Activated B cell treated with CpG ODN at 0.5 μM for 24 hours (primary cell): ENCODE results near the gene RPS28. TPM values are rescaled to one million over a fixed set of nuclear protein-coding genes. Genes with fewer than 3 reads are reported as not detected.

Experiments
- ATAC-seq: fragments of 200-7000 bp; cut with Tn5 transposase; one replicate; pipeline ENCODE4 v1.10.0; 2021; ENCODE audit warnings: low read depth, mild to moderate bottlenecking, moderate library complexity
- CTCF ChIA-PET: fragments of 350-600 bp; sonication (Branson Sonifier 250); formaldehyde crosslinking; loops from one replicate; lab custom pipeline; 2021; ENCODE audit warnings: antibody characterized with exemption; lab: Charles Lee
- POLR2A ChIA-PET: fragments of 350-600 bp; sonication (Branson Sonifier 250); formaldehyde crosslinking; loops from one replicate; lab custom pipeline; 2021; ENCODE audit warnings: antibody characterized with exemption; lab: Charles Lee
- DNase-seq: peaks from one replicate; pipeline ENCODE4 v3.0.0; 2022
- H3K27ac Mint-ChIP-seq: one replicate; pipeline ENCODE4 v1.8.0; 2020; ENCODE audit warnings: mixed read lengths
- H3K27me3 Mint-ChIP-seq: one replicate; pipeline ENCODE4 v1.8.0; 2021; ENCODE audit warnings: mixed read lengths
- H3K36me3 Mint-ChIP-seq: one replicate; pipeline ENCODE4 v1.8.0; 2021; ENCODE audit warnings: low read depth, mixed read lengths
- H3K4me1 Mint-ChIP-seq: one replicate; pipeline ENCODE4 v1.8.0; 2021; ENCODE audit warnings: mixed read lengths
- H3K4me3 Mint-ChIP-seq: one replicate; pipeline ENCODE4 v1.8.0; 2020; ENCODE audit warnings: mild to moderate bottlenecking, mixed read lengths
- H3K9me3 Mint-ChIP-seq: one replicate; pipeline ENCODE4 v1.8.0; 2020; ENCODE audit warnings: mixed read lengths
- CTCF ChIP-seq: fragments of 200-600 bp; IDR thresholded peaks from one replicate; pipeline ENCODE4 v1.8.0; 2022; ENCODE audit warnings: antibody characterized with exemption, mild to moderate bottlenecking
- intact Hi-C: fragments of 100-400 bp; cut with micrococcal nuclease; formaldehyde crosslinking; loops from one replicate; pipeline ENCODE4 v1.15.1; 2024
- total RNA-seq: library from RNA; stranded (reverse); gene quantifications from 2 replicates; pipeline ENCODE4 v1.2.3, GENCODE V29; 2022

The RPS28 gene
- total RNA-seq, 1 donor from 2014 or later = 3,149 TPM

- no peaks in the 10 kb centered on the region for H3K9me3 Mint-ChIP-seq
- H3K27me3 Mint-ChIP-seq = peaks cover 5% of the 10 kb centered on the region
- H3K27ac Mint-ChIP-seq = no peak overlapping the region
- H3K36me3 Mint-ChIP-seq = peaks cover 36% of the 10 kb centered on the region
- peaks cover 37% of the 10 kb centered on the region for H3K4me1 Mint-ChIP-seq
- no peak for ATAC-seq
- intact Hi-C loops = loop anchor here (10.0 kb wide), 1 partner anchor 58 kb away; no protein-coding TSS in a partner anchor
- peak overlapping the region; percentile 98 for H3K4me3 Mint-ChIP-seq
- no peak for DNase-seq
- no peak for TF ChIP-seq CTCF
- ChIA-PET CTCF (no interaction called here), POLR2A (interaction anchor here (0.8 to 2.3 kb wide), 4 partner anchors 14 to 191 kb away, joined by 3 to 11 read pairs (median 6); partner anchors contain the start of genes MARCHF2 and ZNF414)
Measured at GRCh38 chr19:8322638-8322997, 1.3 kb downstream of the RPS28 start.

GRCh38 chr19:8323781-8324185 lies 2.5 kb downstream of the RPS28 start:
- no peak overlapping the region for H3K27ac Mint-ChIP-seq
- POLR2A ChIA-PET = interaction anchor here (0.5 to 2.0 kb wide), 5 partner anchors 57 to 257 kb away, joined by 3 to 6 read pairs (median 5); partner anchors contain the start of gene MARCHF2
- TF ChIP-seq CTCF = no peak

GRCh38 chr19:8324186-8325050 lies 3.1 kb downstream of the RPS28 start:
- H3K4me3 Mint-ChIP-seq = no peak overlapping the region
- no peak for TF ChIP-seq CTCF
- ChIA-PET POLR2A (interaction anchor here (0.5 to 1.2 kb wide), 7 partner anchors 15 to 256 kb away, joined by 3 to 5 read pairs (median 4); no protein-coding TSS in a partner anchor), CTCF (interaction anchor here (1.0 kb wide), 1 partner anchor 29 kb away, joined by 3 read pairs; no protein-coding TSS in a partner anchor)
- intact Hi-C loops = loop anchor here (10.0 kb wide), 1 partner anchor 60 kb away; no protein-coding TSS in a partner anchor
- DNase-seq (no peak), ATAC-seq (no peak)
- peaks cover 9% of the 10 kb centered on the region for H3K27me3 Mint-ChIP-seq
- peaks cover 37% of the 10 kb centered on the region for H3K4me1 Mint-ChIP-seq
- H3K36me3 Mint-ChIP-seq = peaks cover 36% of the 10 kb centered on the region
- H3K9me3 Mint-ChIP-seq = no peaks in the 10 kb centered on the region
- no peak overlapping the region for H3K27ac Mint-ChIP-seq

More at GRCh38 chr19:8323781-8324185, 2.5 kb downstream of the RPS28 start:
- H3K4me1 Mint-ChIP-seq = peaks cover 37% of the 10 kb centered on the region
- H3K4me3 Mint-ChIP-seq = peak overlapping the region; percentile 4
- peaks cover 9% of the 10 kb centered on the region for H3K27me3 Mint-ChIP-seq
- CTCF ChIA-PET = interaction anchor here (1.0 kb wide), 1 partner anchor 30 kb away, joined by 3 read pairs; no protein-coding TSS in a partner anchor
- intact Hi-C loops = loop anchor here (10.0 kb wide), 1 partner anchor 59 kb away; no protein-coding TSS in a partner anchor
- ATAC-seq (no peak), DNase-seq (no peak)
- peaks cover 36% of the 10 kb centered on the region for H3K36me3 Mint-ChIP-seq
- no peaks in the 10 kb centered on the region for H3K9me3 Mint-ChIP-seq

- no peak for DNase-seq
- Mint-ChIP-seq H3K4me1 (peaks cover 28% of the 10 kb centered on the region), H3K36me3 (peaks cover 36% of the 10 kb centered on the region), H3K4me3 (no peak overlapping the region), H3K27me3 (peaks cover 9% of the 10 kb centered on the region), H3K27ac (no peak overlapping the region), H3K9me3 (no peaks in the 10 kb centered on the region)
- POLR2A ChIA-PET = interaction anchor here (1.2 kb wide), 1 partner anchor 58 kb away, joined by 5 read pairs; no protein-coding TSS in a partner anchor
- no peak for TF ChIP-seq CTCF
- intact Hi-C loops = loop anchor here (10.0 kb wide), 1 partner anchor 61 kb away; no protein-coding TSS in a partner anchor
- no peak for ATAC-seq
- CTCF ChIA-PET = no interaction called here
Measured at GRCh38 chr19:8325454-8325853, 4.2 kb downstream of the RPS28 start.

GRCh38 chr19:8329996-8330395 lies 8.7 kb downstream of the RPS28 start:
- POLR2A ChIA-PET = no interaction called here
- Mint-ChIP-seq H3K36me3 (no peaks in the 10 kb centered on the region), H3K4me1 (no peaks in the 10 kb centered on the region), H3K9me3 (no peaks in the 10 kb centered on the region), H3K4me3 (no peak overlapping the region), H3K27me3 (peaks cover 12% of the 10 kb centered on the region), H3K27ac (no peak overlapping the region)
- DNase-seq (no peak), ATAC-seq (no peak)
- CTCF ChIA-PET = no interaction called here
- no peak for TF ChIP-seq CTCF
- intact Hi-C loops = loop anchor here (10.0 kb wide), 1 partner anchor 65 kb away; no protein-coding TSS in a partner anchor
